ENCODE data around the gene COL4A2. TPM values are rescaled to one million over a fixed set of nuclear protein-coding genes. Genes with fewer than 3 reads are reported as not detected.

The COL4A2 gene
- total RNA-seq, 6 experiments from 2014 or later: 8.4 to 65.8 (median 42.5) TPM

DNA sequence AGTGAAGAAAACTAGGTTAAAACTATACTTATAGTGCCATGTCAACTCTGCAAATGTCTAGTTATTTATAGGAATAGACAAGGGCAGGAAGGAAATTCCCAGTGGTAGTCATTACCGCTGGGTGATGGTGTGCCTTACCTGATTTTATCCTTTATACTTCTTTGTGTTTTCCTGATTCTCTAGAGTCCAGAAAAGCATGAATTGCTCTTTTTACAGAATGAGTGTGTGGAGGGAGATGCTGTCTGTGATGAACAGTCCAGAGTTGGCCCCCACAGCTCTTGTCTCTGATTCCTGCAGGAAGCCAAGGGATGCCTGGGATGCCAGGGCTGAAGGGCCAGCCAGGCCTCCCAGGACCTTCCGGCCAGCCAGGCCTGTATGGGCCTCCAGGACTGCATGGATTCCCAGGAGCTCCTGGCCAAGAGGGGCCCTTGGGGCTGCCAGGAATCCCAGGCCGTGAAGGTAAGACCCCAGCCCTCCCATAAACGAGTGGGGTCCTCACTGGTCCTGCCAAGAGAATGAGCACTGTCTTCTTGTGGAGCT lies 170.7 kb downstream of the COL4A2 start:
- no peaks in the 10 kb centered on the region for H3K9me3 ChIP-seq
- no peaks in the 10 kb centered on the region for H3K36me3 ChIP-seq
- TF ChIP-seq, protein P1, sequence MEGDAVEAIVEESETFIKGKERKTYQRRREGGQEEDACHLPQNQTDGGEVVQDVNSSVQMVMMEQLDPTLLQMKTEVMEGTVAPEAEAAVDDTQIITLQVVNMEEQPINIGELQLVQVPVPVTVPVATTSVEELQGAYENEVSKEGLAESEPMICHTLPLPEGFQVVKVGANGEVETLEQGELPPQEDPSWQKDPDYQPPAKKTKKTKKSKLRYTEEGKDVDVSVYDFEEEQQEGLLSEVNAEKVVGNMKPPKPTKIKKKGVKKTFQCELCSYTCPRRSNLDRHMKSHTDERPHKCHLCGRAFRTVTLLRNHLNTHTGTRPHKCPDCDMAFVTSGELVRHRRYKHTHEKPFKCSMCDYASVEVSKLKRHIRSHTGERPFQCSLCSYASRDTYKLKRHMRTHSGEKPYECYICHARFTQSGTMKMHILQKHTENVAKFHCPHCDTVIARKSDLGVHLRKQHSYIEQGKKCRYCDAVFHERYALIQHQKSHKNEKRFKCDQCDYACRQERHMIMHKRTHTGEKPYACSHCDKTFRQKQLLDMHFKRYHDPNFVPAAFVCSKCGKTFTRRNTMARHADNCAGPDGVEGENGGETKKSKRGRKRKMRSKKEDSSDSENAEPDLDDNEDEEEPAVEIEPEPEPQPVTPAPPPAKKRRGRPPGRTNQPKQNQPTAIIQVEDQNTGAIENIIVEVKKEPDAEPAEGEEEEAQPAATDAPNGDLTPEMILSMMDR (IDR thresholded peaks at IDR 0.05): no peak
- TF ChIP-seq POLR2A (IDR thresholded peaks at IDR 0.05): no peak
- no peak for DNase-seq
- H3K4me3 ChIP-seq: no peak overlapping the region
- H3K27ac ChIP-seq: no peak overlapping the region
- H3K27me3 ChIP-seq: no peaks in the 10 kb centered on the region
- ATAC-seq: no peak
- WGBS (ENCODE audit: insufficient coverage, low coverage, low lambda C conversion rate, missing lambda C conversion rate): 68% methylated on average over 3 of the region's 4 CpGs
- H3K4me1 ChIP-seq: no peaks in the 10 kb centered on the region
- intact Hi-C loops (cut with DNase I): no loop called here

DNA sequence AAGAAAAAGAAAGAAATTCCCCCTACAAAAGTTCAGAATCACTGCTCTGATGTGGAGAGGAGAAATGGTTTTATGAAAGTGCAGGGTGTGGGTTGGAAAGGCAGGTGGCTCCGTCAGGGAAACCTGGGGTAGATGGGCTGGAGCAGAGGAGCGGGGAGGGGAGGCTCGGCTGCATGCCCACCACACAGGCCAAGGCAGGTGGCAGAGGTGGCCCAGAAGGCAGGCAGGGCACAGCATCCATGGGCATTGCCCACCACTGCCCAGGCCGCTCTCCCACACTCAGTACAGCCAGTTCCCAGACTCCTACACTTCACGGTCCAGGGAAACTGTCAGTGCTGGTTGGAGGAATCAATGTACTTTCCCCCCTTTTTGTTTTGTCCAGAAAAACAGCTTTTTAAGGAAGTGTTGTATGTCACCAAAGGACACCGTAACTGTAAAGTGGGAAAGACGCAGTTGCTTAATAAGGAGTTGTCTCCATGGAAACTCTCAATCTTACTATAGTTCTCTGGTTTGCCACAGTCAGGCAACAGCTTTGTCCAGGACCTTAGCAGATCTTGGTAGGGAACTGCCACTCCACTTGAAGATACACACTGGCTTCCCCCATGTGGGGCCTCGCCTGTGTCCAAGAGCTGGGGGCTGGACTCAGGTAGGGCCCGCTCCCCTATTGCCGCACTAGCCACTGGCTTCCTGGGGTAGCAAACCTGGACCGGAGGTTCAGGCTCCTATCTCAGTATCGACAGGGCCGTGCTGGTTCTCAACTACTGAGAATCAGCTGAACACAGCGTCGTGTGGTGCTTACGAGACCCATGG lies 171.5 kb downstream of the COL4A2 start:
- intact Hi-C loops (cut with DNase I): no loop called here
- no peaks in the 10 kb centered on the region for H3K9me3 ChIP-seq
- no peaks in the 10 kb centered on the region for H3K27me3 ChIP-seq
- no peak for TF ChIP-seq POLR2A (IDR thresholded peaks at IDR 0.05)
- TF ChIP-seq, protein P1 (IDR thresholded peaks at IDR 0.05): no peak
- H3K4me1 ChIP-seq: no peaks in the 10 kb centered on the region
- 96% methylated on average over 4 of the region's 16 CpGs for WGBS (ENCODE audit: insufficient coverage, low coverage, low lambda C conversion rate, missing lambda C conversion rate)
- no peak overlapping the region for H3K27ac ChIP-seq
- H3K4me3 ChIP-seq: no peak overlapping the region
- H3K36me3 ChIP-seq: no peaks in the 10 kb centered on the region
- DNase-seq (no peak), ATAC-seq (peak in 3 of 4 donors; percentile 13 to 25 (median 19))

DNA sequence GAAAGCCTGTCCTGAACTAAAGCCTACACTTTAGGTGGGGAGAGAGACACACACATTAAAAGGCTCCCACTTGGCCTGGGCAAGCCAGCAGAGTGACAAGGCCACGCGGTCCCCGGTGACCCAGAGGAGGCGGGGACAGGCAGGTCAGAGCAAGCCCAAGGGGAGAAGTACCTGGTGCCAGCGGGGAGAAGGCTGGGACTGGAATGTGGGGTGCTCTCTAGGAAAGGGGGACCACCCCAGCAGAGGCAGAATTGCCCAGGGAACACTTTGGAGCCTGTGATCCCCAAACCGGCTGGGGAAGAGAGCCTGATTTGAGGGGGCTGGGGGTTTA lies 172.1 kb downstream of the COL4A2 start:
- ATAC-seq: no peak
- no peaks in the 10 kb centered on the region for H3K36me3 ChIP-seq
- no peak for DNase-seq
- H3K4me3 ChIP-seq: no peak overlapping the region
- TF ChIP-seq, protein P1 (IDR thresholded peaks at IDR 0.05): no peak
- TF ChIP-seq POLR2A (IDR thresholded peaks at IDR 0.05): no peak
- H3K27ac ChIP-seq: no peak overlapping the region
- no peaks in the 10 kb centered on the region for H3K9me3 ChIP-seq
- WGBS (ENCODE audit: insufficient coverage, low coverage, low lambda C conversion rate, missing lambda C conversion rate): 38% methylated on average over 1 of the region's 6 CpGs
- no peaks in the 10 kb centered on the region for H3K27me3 ChIP-seq
- no peaks in the 10 kb centered on the region for H3K4me1 ChIP-seq
- intact Hi-C loops (cut with DNase I): no loop called here

DNA sequence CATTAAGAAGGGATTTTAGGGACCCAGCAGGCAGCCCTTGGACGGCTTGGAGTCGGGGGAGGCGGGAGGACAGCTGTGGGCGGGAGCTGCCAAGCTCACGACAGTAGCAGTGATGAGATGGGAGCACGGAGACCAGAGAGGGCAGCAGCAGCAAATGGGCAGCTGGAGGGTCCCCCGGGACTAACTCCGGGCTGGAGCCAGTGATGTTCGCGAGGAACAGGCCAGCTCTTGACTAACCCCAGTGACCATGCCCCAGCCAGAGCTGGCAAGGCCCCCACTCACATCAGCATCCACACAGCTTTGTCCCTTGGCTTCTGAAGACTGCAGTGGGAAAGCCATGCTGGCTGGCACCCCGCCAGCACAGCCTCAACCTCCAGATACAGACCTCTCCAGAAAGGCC lies 172.6 kb downstream of the COL4A2 start:
- no peaks in the 10 kb centered on the region for H3K9me3 ChIP-seq
- no peak overlapping the region for H3K4me3 ChIP-seq
- ATAC-seq: no peak
- intact Hi-C loops (cut with DNase I): no loop called here
- 77% methylated on average over 5 of the region's 11 CpGs for WGBS (ENCODE audit: insufficient coverage, low coverage, low lambda C conversion rate, missing lambda C conversion rate)
- no peaks in the 10 kb centered on the region for H3K36me3 ChIP-seq
- no peaks in the 10 kb centered on the region for H3K27me3 ChIP-seq
- TF ChIP-seq POLR2A (IDR thresholded peaks at IDR 0.05): no peak
- TF ChIP-seq, protein P1 (IDR thresholded peaks at IDR 0.05): no peak
- H3K4me1 ChIP-seq: no peaks in the 10 kb centered on the region
- no peak for DNase-seq
- H3K27ac ChIP-seq: no peak overlapping the region

Data from right lobe of liver (tissue), 6 donors.